Gastroesophageal sphincter (tissue), 4 donors: ENCODE measurements around the gene NIPBL. TPM values are rescaled to one million over a fixed set of nuclear protein-coding genes. Genes with fewer than 3 reads are reported as not detected.

Experiments used
- ATAC-seq: fragments of 150-250 bp; one replicate; pipeline ENCODE4 v1.9.1; 2016; ENCODE audit warnings: mild to moderate bottlenecking, moderate library complexity
- H3K27ac ChIP-seq, 4 donors: fragments of 200-600 bp; sonication (generic) in 3 of 4; 1 replicate in 3 of 4; 2 replicates in 1 of 4; pipeline ENCODE4 v1.5.1; 2016 to 2019
- H3K27me3 ChIP-seq: fragments of 200-600 bp; sonication (generic); one replicate; pipeline ENCODE4 v1.5.1; 2019
- H3K36me3 ChIP-seq, 2 donors: fragments of 200-600 bp; sonication (generic); one replicate each; pipeline ENCODE4 v1.5.1; 2019; ENCODE audit warnings: control low read depth in 1 of 2
- H3K4me1 ChIP-seq, 3 donors: fragments of 200-600 bp; sonication (generic); 1 replicate in 2 of 3; 2 replicates in 1 of 3; pipeline ENCODE4 v1.5.1; 2016 to 2019; ENCODE audit warnings: control low read depth in 2 of 3
- H3K4me3 ChIP-seq, 2 donors: fragments of 200-600 bp; sonication (generic); one replicate each; pipeline ENCODE4 v1.5.1; 2019; ENCODE audit warnings: mild to moderate bottlenecking in 1 of 2, moderate library complexity in 1 of 2
- H3K9me3 ChIP-seq, 3 donors: fragments of 200-600 bp; sonication (generic); one replicate each; pipeline ENCODE4 v1.5.1; 2017 to 2019; ENCODE audit warnings: control low read depth in 2 of 3
- EP300 ChIP-seq: sonication (generic); formaldehyde crosslinking; IDR thresholded peaks from one replicate; pipeline ENCODE4 v1.6.1; 2017; ENCODE audit warnings: antibody characterized with exemption, mild to moderate bottlenecking
- POLR2A ChIP-seq, 2 donors: fragments of 450-650 bp; IDR thresholded peaks; one replicate each; pipeline ENCODE4 v1.6.1; 2017; ENCODE audit warnings: antibody characterized with exemption in 2 of 2, mild to moderate bottlenecking in 2 of 2, moderate library complexity in 1 of 2
- POLR2AphosphoS5 ChIP-seq: sonication (generic); formaldehyde crosslinking; IDR thresholded peaks from one replicate; pipeline ENCODE4 v1.6.1; 2017; ENCODE audit warnings: antibody characterized with exemption
- WGBS, 2 donors: methylation state at CpG; one replicate each; pipeline ENCODE4 v1.1.5; 2018; ENCODE audit warnings: low coverage in 1 of 2; 5-methylcytosine and 5-hydroxymethylcytosine counted together
- total RNA-seq, 4 donors: library from RNA; depleted of rRNA; stranded (reverse); fragments of >200 nt; gene quantifications; one replicate each; pipeline ENCODE4 v1.1.0, GENCODE V29; 2016
- TF ChIP-seq, protein P1 (sequence below), 4 experiments: fragments of 200-600 bp in 2 of 4; fragments of 450-650 bp in 2 of 4; sonication (generic) in 1 of 4; IDR thresholded peaks; one replicate each; pipeline ENCODE4 v1.5.1; 2017 to 2019; ENCODE audit warnings: antibody characterized with exemption in 4 of 4, mild to moderate bottlenecking in 2 of 4, moderate library complexity in 2 of 4

NIPBL gene
- total RNA-seq, 4 donors from 2014 or later: 44.9 to 59.4 (median 51.7) TPM

DNA sequence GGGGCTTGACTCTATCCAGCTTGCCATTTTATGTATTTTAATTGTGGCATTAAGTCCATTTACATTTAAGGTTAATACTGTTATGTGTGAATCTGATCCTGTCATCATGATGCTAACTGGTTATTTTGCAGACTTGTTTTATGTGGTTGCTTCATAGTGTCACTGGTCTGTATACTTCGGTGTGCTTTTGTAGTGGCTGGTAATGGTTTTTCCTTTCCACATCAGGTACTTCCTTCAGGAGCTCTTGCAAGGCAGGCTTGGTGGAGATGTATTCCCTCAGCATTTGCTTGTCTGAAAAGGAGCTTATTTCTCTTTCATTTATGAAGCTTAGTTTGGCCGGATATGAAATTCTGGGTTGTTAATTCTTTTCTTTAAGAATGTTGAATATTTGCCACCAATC is 226.7 kb downstream of the NIPBL start:
- Histone ChIP-seq H3K36me3 (peaks cover 0 to 52% of the 10 kb centered on the region in 2 donors), H3K4me1 (no peaks in the 10 kb centered on the region), H3K27ac (no peak overlapping the region), H3K27me3 (no peaks in the 10 kb centered on the region), H3K9me3 (peaks cover 0 to 19% (median 0%) of the 10 kb centered on the region in 3 donors), H3K4me3 (no peak overlapping the region)
- TF ChIP-seq POLR2A (IDR thresholded peaks at IDR 0.05): no peak
- TF ChIP-seq POLR2AphosphoS5: no peak
- TF ChIP-seq, protein P1, sequence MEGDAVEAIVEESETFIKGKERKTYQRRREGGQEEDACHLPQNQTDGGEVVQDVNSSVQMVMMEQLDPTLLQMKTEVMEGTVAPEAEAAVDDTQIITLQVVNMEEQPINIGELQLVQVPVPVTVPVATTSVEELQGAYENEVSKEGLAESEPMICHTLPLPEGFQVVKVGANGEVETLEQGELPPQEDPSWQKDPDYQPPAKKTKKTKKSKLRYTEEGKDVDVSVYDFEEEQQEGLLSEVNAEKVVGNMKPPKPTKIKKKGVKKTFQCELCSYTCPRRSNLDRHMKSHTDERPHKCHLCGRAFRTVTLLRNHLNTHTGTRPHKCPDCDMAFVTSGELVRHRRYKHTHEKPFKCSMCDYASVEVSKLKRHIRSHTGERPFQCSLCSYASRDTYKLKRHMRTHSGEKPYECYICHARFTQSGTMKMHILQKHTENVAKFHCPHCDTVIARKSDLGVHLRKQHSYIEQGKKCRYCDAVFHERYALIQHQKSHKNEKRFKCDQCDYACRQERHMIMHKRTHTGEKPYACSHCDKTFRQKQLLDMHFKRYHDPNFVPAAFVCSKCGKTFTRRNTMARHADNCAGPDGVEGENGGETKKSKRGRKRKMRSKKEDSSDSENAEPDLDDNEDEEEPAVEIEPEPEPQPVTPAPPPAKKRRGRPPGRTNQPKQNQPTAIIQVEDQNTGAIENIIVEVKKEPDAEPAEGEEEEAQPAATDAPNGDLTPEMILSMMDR (IDR thresholded peaks at IDR 0.05): no peak
- no peak for TF ChIP-seq EP300
- ATAC-seq: no peak
- 90 to 94% methylated on average over 2 of the region's 2 CpGs for WGBS, 2 donors

DNA sequence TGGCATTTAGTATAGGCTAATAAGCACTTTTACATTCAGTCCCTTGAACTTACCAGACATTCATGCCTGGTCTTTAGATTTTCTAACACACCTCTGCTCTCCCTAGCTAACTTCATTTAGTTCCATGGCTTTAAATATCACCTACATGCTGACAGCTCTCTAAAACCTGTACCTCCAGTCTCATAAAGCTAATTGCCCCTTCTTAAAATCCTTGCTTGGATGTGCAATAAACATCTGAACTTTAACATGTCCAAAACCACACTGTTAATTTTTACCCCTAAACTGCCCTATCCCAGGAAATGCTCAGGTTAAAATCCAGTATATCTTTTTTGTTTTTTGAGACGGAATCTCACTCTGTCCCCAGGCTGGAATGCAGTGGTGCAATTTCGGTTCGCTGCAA is 232.8 kb downstream of the NIPBL start:
- 92 to 100% methylated on average over 1 to 3 of the region's 3 CpGs for WGBS, 2 donors
- H3K27me3 ChIP-seq: no peaks in the 10 kb centered on the region
- TF ChIP-seq POLR2A (IDR thresholded peaks at IDR 0.05) (no peak), POLR2AphosphoS5 (no peak), EP300 (no peak)
- TF ChIP-seq, protein P1 (IDR thresholded peaks at IDR 0.05): no peak
- no peaks in the 10 kb centered on the region for H3K4me1 ChIP-seq
- ATAC-seq: no peak
- peaks cover 0 to 98% of the 10 kb centered on the region in 2 donors for H3K36me3 ChIP-seq
- no peak overlapping the region for H3K27ac ChIP-seq
- no peaks in the 10 kb centered on the region for H3K9me3 ChIP-seq
- H3K4me3 ChIP-seq: no peak overlapping the region

DNA sequence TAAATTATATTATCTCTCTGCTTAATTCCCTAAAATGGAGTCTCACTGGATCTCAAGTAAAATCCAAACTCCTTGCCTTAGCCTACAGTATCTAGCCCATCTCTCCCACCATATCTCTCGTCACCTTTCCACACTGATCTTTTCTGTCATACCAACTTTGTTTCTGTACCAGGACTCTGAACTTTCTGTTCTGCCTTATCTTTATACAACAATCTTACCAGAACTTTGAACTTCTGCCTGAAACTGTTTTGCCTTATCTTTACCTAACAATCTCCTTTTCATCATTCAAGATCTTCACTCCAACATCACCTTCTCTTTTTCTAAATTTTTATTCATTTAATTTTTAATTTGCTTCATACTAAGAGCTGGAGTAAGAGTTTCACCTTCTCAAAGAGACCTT is 233.6 kb downstream of the NIPBL start:
- H3K4me1 ChIP-seq: no peaks in the 10 kb centered on the region
- H3K4me3 ChIP-seq: no peak overlapping the region
- no peak for TF ChIP-seq POLR2AphosphoS5
- no peak for ATAC-seq
- H3K27ac ChIP-seq: no peak overlapping the region
- peaks cover 0 to 98% of the 10 kb centered on the region in 2 donors for H3K36me3 ChIP-seq
- 100% methylated on average over 1 of the region's 1 CpG for WGBS, 2 donors
- no peaks in the 10 kb centered on the region for H3K9me3 ChIP-seq
- H3K27me3 ChIP-seq: no peaks in the 10 kb centered on the region

DNA sequence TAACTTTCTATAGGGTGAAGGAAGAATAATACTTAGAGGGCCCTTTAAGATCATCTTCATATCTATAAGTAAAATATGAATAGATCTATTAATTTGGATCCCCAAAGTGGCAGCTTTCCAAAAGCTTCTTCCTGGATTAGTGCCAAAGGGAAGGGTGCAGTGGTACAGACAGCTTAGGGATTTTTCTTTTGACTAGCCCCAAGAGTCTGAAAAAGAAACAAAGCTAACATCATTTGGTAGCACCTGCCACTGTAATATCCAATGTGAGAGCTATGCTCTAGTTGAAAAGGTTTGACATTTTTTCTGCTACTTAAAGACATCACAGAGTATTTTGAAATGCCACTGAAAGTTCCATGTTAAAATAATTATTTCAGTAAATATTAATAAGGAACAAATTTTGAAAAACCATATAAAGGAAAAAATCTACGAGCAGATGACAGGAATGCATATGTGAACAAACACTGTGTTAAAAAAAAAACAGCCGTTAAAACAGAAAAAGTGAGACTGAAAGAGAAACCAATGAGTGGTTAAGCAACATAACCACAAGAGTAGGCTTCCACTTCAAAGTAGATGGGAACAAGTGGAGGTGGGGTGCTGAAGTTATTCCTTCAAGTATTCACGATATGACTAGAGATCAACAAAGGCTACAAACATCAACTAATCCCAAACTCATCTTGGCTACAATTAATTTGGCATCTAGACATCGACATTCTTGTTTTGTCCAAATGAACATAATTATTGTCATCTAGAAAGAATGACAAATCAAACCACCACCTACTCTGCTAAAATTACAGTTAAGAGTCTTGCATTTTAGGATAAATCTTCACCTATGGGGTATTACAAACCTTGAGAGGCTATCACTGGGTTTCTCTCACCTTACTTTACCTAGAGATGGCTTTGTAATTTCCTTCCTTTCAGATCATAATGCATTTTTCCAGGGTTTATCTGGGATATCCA is 235.1 kb downstream of the NIPBL start:
- Histone ChIP-seq H3K4me1 (no peaks in the 10 kb centered on the region), H3K4me3 (no peak overlapping the region), H3K9me3 (no peaks in the 10 kb centered on the region), H3K27me3 (no peaks in the 10 kb centered on the region), H3K36me3 (peaks cover 0 to 98% of the 10 kb centered on the region in 2 donors), H3K27ac (no peak overlapping the region)
- WGBS, 2 donors: 81 to 94% methylated on average over 4 of the region's 4 CpGs
- no peak for ATAC-seq
- no peak for TF ChIP-seq POLR2AphosphoS5
- TF ChIP-seq POLR2A (IDR thresholded peaks at IDR 0.05): no peak
- no peak for TF ChIP-seq EP300
- TF ChIP-seq, protein P1 (IDR thresholded peaks at IDR 0.05): no peak

DNA sequence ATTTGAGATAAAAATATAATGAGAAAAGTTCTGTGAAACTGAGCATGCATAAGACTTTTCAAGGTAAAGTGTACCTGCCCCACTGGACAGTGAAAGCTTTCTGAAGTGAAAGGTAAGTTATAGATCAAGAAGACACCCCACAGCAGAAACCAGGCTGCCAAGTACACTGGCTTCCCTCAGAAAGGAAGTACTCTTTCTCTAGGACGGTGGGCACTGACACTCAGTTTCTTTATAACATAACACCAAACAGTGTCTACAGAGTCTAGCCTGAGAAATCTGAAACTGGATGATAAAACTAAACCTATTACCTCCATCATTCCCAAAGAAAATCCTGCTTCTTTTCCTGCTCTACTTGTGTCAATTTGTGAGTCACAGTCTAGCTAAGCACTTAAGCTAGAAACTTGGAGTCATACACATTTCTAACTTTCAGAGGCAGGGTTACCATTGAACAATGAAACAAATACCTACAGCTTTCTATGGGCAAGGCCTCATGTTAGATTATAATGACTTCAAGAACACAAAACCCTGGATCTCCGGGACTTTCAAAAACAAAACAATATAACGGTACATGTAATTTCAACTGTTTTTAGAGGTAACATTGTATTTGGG is 235.9 kb downstream of the NIPBL start:
- Histone ChIP-seq H3K4me1 (no peaks in the 10 kb centered on the region), H3K27ac (no peak overlapping the region), H3K4me3 (no peak overlapping the region), H3K9me3 (no peaks in the 10 kb centered on the region), H3K27me3 (no peaks in the 10 kb centered on the region), H3K36me3 (peaks cover 0 to 98% of the 10 kb centered on the region in 2 donors)
- ATAC-seq: no peak
- 87 to 94% methylated on average over 3 of the region's 3 CpGs for WGBS, 2 donors
- TF ChIP-seq, protein P1 (IDR thresholded peaks at IDR 0.05): no peak
- TF ChIP-seq POLR2A (IDR thresholded peaks at IDR 0.05): no peak
- no peak for TF ChIP-seq POLR2AphosphoS5
- TF ChIP-seq EP300: no peak
